Hepatocyte (in vitro differentiated cells): ENCODE results near the gene DDX10. TPM values are rescaled to one million over a fixed set of nuclear protein-coding genes. Genes with fewer than 3 reads are reported as not detected.
"Not testable (repeated sequence)": the region's sequence is repeated elsewhere in the genome, so short reads cannot be mapped to it uniquely, and the experiment has no call there.

Source experiments
- DNase-seq: peaks from one replicate; pipeline ENCODE4 v3.0.0-alpha.2; 2016; ENCODE audit warnings: low spot score
- H2AFZ ChIP-seq: fragments of 200-600 bp; sonication (generic); 2 replicates; pipeline ENCODE4 v1.6.0; 2016; ENCODE audit warnings: antibody characterized with exemption, mild to moderate bottlenecking
- H3K27ac ChIP-seq: fragments of 200-600 bp; sonication (generic); 2 replicates; pipeline ENCODE4 v1.5.1; 2016; ENCODE audit warnings: mild to moderate bottlenecking
- H3K27me3 ChIP-seq: fragments of 200-600 bp; sonication (generic); 2 replicates; pipeline ENCODE4 v1.6.1; 2016
- H3K36me3 ChIP-seq: fragments of 200-600 bp; sonication (generic); replicated peaks from 2 replicates; pipeline ENCODE4 v1.5.1; 2016; ENCODE audit warnings: low read depth; ENCODE audit not compliant: insufficient read depth
- H3K4me1 ChIP-seq: fragments of 200-600 bp; sonication (generic); 2 replicates; pipeline ENCODE4 v1.5.1; 2016; ENCODE audit warnings: mild to moderate bottlenecking, moderate library complexity; ENCODE audit not compliant: insufficient read depth
- H3K4me2 ChIP-seq: fragments of 200-600 bp; sonication (generic); 2 replicates; pipeline ENCODE4 v1.6.0; 2016
- H3K4me3 ChIP-seq: fragments of 200-600 bp; sonication (generic); 2 replicates; pipeline ENCODE4 v1.5.1; 2016; ENCODE audit warnings: mild to moderate bottlenecking
- H3K79me2 ChIP-seq: fragments of 200-600 bp; sonication (generic); 2 replicates; pipeline ENCODE4 v1.6.0; 2017; ENCODE audit warnings: mild to moderate bottlenecking
- H3K9me2 ChIP-seq: fragments of 200-600 bp; sonication (generic); replicated peaks from 2 replicates; pipeline ENCODE4 v1.6.0; 2017; ENCODE audit warnings: mild to moderate bottlenecking; ENCODE audit not compliant: insufficient read depth
- H3K9me3 ChIP-seq: fragments of 200-600 bp; sonication (generic); 2 replicates; pipeline ENCODE4 v1.5.1; 2016; ENCODE audit warnings: low read depth, mild to moderate bottlenecking
- H4K20me1 ChIP-seq: fragments of 200-600 bp; sonication (generic); 2 replicates; pipeline ENCODE4 v1.6.0; 2016; ENCODE audit warnings: mild to moderate bottlenecking; ENCODE audit not compliant: insufficient read depth, poor library complexity, severe bottlenecking
- CTCF ChIP-seq: fragments of 200-600 bp; sonication (generic); IDR thresholded peaks from 2 replicates; pipeline ENCODE4 v1.5.1; 2016; ENCODE audit warnings: antibody characterized with exemption, mild to moderate bottlenecking; ENCODE audit not compliant: poor library complexity
- EZH2 ChIP-seq: fragments of 200-600 bp; sonication (generic); IDR thresholded peaks from 2 replicates; pipeline ENCODE4 v1.6.1; 2016; ENCODE audit warnings: antibody characterized with exemption, mild to moderate bottlenecking, borderline replicate concordance
- EZH2phosphoT487 ChIP-seq: fragments of 200-600 bp; sonication (generic); IDR thresholded peaks from one replicate; pipeline ENCODE4 v1.6.1; 2018; ENCODE audit warnings: antibody characterized with exemption, mild to moderate bottlenecking, low read depth, moderate library complexity; ENCODE audit not compliant: unreplicated experiment, severe bottlenecking
- WGBS: methylation state at CpG from one replicate; pipeline ENCODE4 v1.1.6; 2016; ENCODE audit warnings: low lambda C conversion rate; ENCODE audit errors: missing lambda C conversion rate; 5-methylcytosine and 5-hydroxymethylcytosine counted together
- polyA plus RNA-seq: library from polyadenylated mRNA; unstranded; fragments of >200 nt; fragmentation: Nextera tagmentation; extraction: Ambion mirVana; gene quantifications from 2 replicates; pipeline ENCODE4 v1.2.1, GENCODE V29; 2016
- total RNA-seq: library from RNA; depleted of rRNA; stranded (reverse); fragments of >200 nt; gene quantifications from 2 replicates; pipeline ENCODE4 v1.2.3, GENCODE V29; 2014

Gene DDX10
- total and polyA plus RNA-seq, 2 experiments from 2014 or later: 9.6 to 13.9 TPM

DNA sequence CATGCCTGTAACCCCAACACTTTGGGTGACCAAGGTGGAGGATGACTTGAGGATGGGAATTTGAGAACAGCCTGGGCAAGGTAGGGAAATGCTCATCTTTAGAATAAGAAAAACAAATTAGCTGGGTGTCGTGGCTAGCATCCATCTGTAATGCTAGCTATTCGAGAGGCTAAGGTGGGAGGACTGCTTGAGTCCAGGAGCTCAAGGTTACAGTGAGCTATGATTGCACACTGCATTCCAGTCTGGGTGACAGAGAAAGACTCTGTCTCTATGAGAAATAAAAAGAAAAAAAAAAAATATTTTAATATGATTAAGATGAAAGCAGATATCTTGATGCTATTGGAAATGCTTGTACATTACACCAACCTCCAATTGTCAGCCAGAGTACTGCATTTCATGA, 28.6 kb upstream of the DDX10 start:
- Histone ChIP-seq H3K4me2 (no peak overlapping the region), H4K20me1 (no peaks in the 10 kb centered on the region)
- TF ChIP-seq CTCF (no peak), EZH2 (no peak)

GRCh38 chr11:108639146-108639545, 25.7 kb upstream of the DDX10 start:
- no peaks in the 10 kb centered on the region for H3K9me3 ChIP-seq
- no peaks in the 10 kb centered on the region for H3K79me2 ChIP-seq
- no peak for DNase-seq
- no peaks in the 10 kb centered on the region for H3K27me3 ChIP-seq
- TF ChIP-seq CTCF (no peak), EZH2phosphoT487 (no peak), EZH2 (no peak)
- H4K20me1 ChIP-seq: no peaks in the 10 kb centered on the region
- H3K9me2 ChIP-seq: no peaks in the 10 kb centered on the region
- H3K36me3 ChIP-seq: no peaks in the 10 kb centered on the region
- no peak overlapping the region for H3K27ac ChIP-seq
- 100% methylated on average over 1 of the region's 1 CpG for WGBS
- no peaks in the 10 kb centered on the region for H3K4me1 ChIP-seq
- H3K4me2 ChIP-seq: no peak overlapping the region
- H2AFZ ChIP-seq: no peak overlapping the region
- H3K4me3 ChIP-seq: no peak overlapping the region

More for the DNA sequence above, 28.6 kb upstream of the DDX10 start:
- Histone ChIP-seq H3K4me3 (no peak overlapping the region), H3K27me3 (no peaks in the 10 kb centered on the region), H3K27ac (no peak overlapping the region), H3K9me2 (no peaks in the 10 kb centered on the region), H3K4me1 (no peaks in the 10 kb centered on the region), H3K36me3 (no peaks in the 10 kb centered on the region), H3K9me3 (no peaks in the 10 kb centered on the region), H3K79me2 (no peaks in the 10 kb centered on the region), H2AFZ (no peak overlapping the region)
- DNase-seq: no peak
- 78% methylated on average over 2 of the region's 2 CpGs for WGBS

- H3K4me1 ChIP-seq, H3K4me3 ChIP-seq, H2AFZ ChIP-seq, H3K27me3 ChIP-seq, H3K4me2 ChIP-seq, H3K27ac ChIP-seq, H3K9me3 ChIP-seq, DNase-seq, H4K20me1 ChIP-seq, H3K9me2 ChIP-seq, H3K36me3 ChIP-seq, H3K79me2 ChIP-seq: not testable (repeated sequence)
- 91% methylated on average over 1 of the region's 1 CpG for WGBS
Measured at GRCh38 chr11:108641752-108642151, 23.1 kb upstream of the DDX10 start.

GRCh38 chr11:108643974-108644373, 20.9 kb upstream of the DDX10 start:
- WGBS: 56% methylated on average over 1 of the region's 1 CpG
- TF ChIP-seq EZH2phosphoT487 (no peak), EZH2 (no peak)
- no peak for DNase-seq
- Histone ChIP-seq H3K79me2 (no peaks in the 10 kb centered on the region), H3K4me2 (no peak overlapping the region), H3K4me1 (no peaks in the 10 kb centered on the region), H3K27ac (no peak overlapping the region), H3K4me3 (no peak overlapping the region), H3K9me3 (no peaks in the 10 kb centered on the region), H3K9me2 (no peaks in the 10 kb centered on the region), H3K27me3 (no peaks in the 10 kb centered on the region), H2AFZ (no peak overlapping the region), H4K20me1 (no peaks in the 10 kb centered on the region), H3K36me3 (no peaks in the 10 kb centered on the region)

GRCh38 chr11:108645970-108646369, 18.9 kb upstream of the DDX10 start:
- Histone ChIP-seq H3K9me3 (no peaks in the 10 kb centered on the region), H3K36me3 (no peaks in the 10 kb centered on the region), H2AFZ (no peak overlapping the region), H3K79me2 (no peaks in the 10 kb centered on the region), H3K4me2 (no peak overlapping the region), H3K27me3 (no peaks in the 10 kb centered on the region), H3K4me1 (no peaks in the 10 kb centered on the region), H4K20me1 (no peaks in the 10 kb centered on the region), H3K27ac (no peak overlapping the region), H3K9me2 (no peaks in the 10 kb centered on the region), H3K4me3 (no peak overlapping the region)
- no peak for DNase-seq
- no peak for TF ChIP-seq EZH2phosphoT487
- TF ChIP-seq EZH2: no peak
- TF ChIP-seq CTCF: no peak
- 71% methylated on average over 2 of the region's 2 CpGs for WGBS
